HepG2 (cell line): ENCODE measurements around the gene ZCCHC24. TPM values are rescaled to one million over a fixed set of nuclear protein-coding genes. Genes with fewer than 3 reads are reported as not detected.

Experiments
- ARID4A ChIP-seq: sonication (generic); formaldehyde crosslinking; IDR thresholded peaks from 2 replicates; pipeline ENCODE4 v1.5.0; 2020; ENCODE audit warnings: mild to moderate bottlenecking, missing genetic modification reagents, borderline replicate concordance
- ATF2 ChIP-seq: sonication (generic); formaldehyde crosslinking; IDR thresholded peaks from 2 replicates; pipeline ENCODE4 v1.4.0; 2020; ENCODE audit warnings: missing genetic modification reagents
- ELF3 ChIP-seq: IDR thresholded peaks from 2 replicates; pipeline ENCODE4 v1.6.1; 2016; ENCODE audit warnings: missing genetic modification reagents, missing compliant biosample characterization
- HMG20A ChIP-seq: IDR thresholded peaks from 2 replicates; pipeline ENCODE4 v1.6.1; 2016; ENCODE audit warnings: borderline replicate concordance
- HMGXB3 ChIP-seq: sonication (generic); formaldehyde crosslinking; IDR thresholded peaks from 2 replicates; pipeline ENCODE4 v1.4.0; 2020; ENCODE audit warnings: missing genetic modification reagents, borderline replicate concordance
- MTA3 ChIP-seq: sonication (generic); formaldehyde crosslinking; IDR thresholded peaks from 2 replicates; pipeline ENCODE4 v1.4.0; 2020; ENCODE audit warnings: missing genetic modification reagents
- NCOA5 ChIP-seq: sonication (generic); formaldehyde crosslinking; IDR thresholded peaks from 2 replicates; pipeline ENCODE4 v1.4.0; 2020; ENCODE audit warnings: missing genetic modification reagents
- PITX1 ChIP-seq: sonication (generic); formaldehyde crosslinking; IDR thresholded peaks from 2 replicates; pipeline ENCODE4 v1.5.1; 2020; ENCODE audit warnings: mild to moderate bottlenecking, missing genetic modification reagents
- RARA ChIP-seq: IDR thresholded peaks from 2 replicates; pipeline ENCODE4 v1.6.1; 2016; ENCODE audit warnings: missing genetic modification reagents, missing compliant biosample characterization
- SNAPC2 ChIP-seq: sonication (generic); formaldehyde crosslinking; IDR thresholded peaks from 2 replicates; pipeline ENCODE4 v1.8.1; 2022; ENCODE audit warnings: mild to moderate bottlenecking, missing genetic modification reagents
- TMF1 ChIP-seq: sonication (generic); formaldehyde crosslinking; IDR thresholded peaks from 2 replicates; pipeline ENCODE4 v1.8.1; 2022; ENCODE audit warnings: low read depth, missing genetic modification reagents
- ZBTB2 ChIP-seq: sonication (generic); formaldehyde crosslinking; IDR thresholded peaks from 2 replicates; pipeline ENCODE4 v1.8.0; 2022; ENCODE audit warnings: low read depth, missing genetic modification reagents
- ZBTB26 ChIP-seq: IDR thresholded peaks from 2 replicates; pipeline ENCODE4 v1.6.1; 2016; ENCODE audit warnings: missing compliant biosample characterization, missing genetic modification reagents, borderline replicate concordance
- ZNF230 ChIP-seq: sonication (generic); formaldehyde crosslinking; IDR thresholded peaks from 2 replicates; pipeline ENCODE4 v1.4.0; 2020; ENCODE audit warnings: mild to moderate bottlenecking, missing genetic modification reagents
- ZNF615 ChIP-seq: sonication (generic); formaldehyde crosslinking; IDR thresholded peaks from 2 replicates; pipeline ENCODE4 v1.5.0; 2020; ENCODE audit warnings: mild to moderate bottlenecking, missing genetic modification reagents, borderline replicate concordance
- ZNF737 ChIP-seq: sonication (generic); formaldehyde crosslinking; IDR thresholded peaks from 2 replicates; pipeline ENCODE4 v1.5.0; 2020; ENCODE audit warnings: missing genetic modification reagents, mild to moderate bottlenecking, borderline replicate concordance
- polyA plus RNA-seq, 8 experiments: library from polyadenylated mRNA; depleted of rRNA in 3 of 8; stranded (reverse) in 7 of 8; unstranded in 1 of 8; fragments of >200 nt; fragmentation: Illumina TruSeq in 4 of 8; extraction: Trizol in 4 of 8; gene quantifications; 2 replicates each; pipeline versions ENCODE4 v1.2.1 to v1.2.3, GENCODE V29; 2011 to 2016; ENCODE audit warnings: low read depth in 4 of 8, missing spikeins in 1 of 8, mixed read lengths in 1 of 8; ENCODE audit not compliant: insufficient read depth in 1 of 8
- total RNA-seq, 5 experiments: library from RNA; depleted of rRNA; stranded (reverse); fragments of >200 nt; fragmentation: Illumina TruSeq; extraction: Trizol; gene quantifications; 2 replicates each; pipeline ENCODE4 v1.2.3, GENCODE V29; 2016; ENCODE audit warnings: low read depth in 1 of 5

ZCCHC24 gene
- total and polyA plus RNA-seq, 2 of the 13 experiments (the other 11 are each of a cell fraction or from before 2014, with no cell fraction given): 3.1 to 7.9 TPM

- TF ChIP-seq ARID4A (CRISPR knock-in tag) (0 out of 2 replicates have a peak, but pooled peaks have one; percentile 34), HMG20A (CRISPR knock-in tag) (no peak), ZNF737 (CRISPR knock-in tag) (no peak), PITX1 (no peak), HMGXB3 (CRISPR knock-in tag) (peak; percentile 98), SNAPC2 (CRISPR knock-in tag) (peak; percentile 63; the same call in 1 of the 2 replicates), ZNF230 (no peak), ZNF615 (CRISPR knock-in tag) (no peak), ZBTB26 (CRISPR knock-in tag) (no peak), ATF2 (CRISPR knock-in tag) (no peak), TMF1 (CRISPR knock-in tag) (no peak), ELF3 (no peak), RARA (CRISPR knock-in tag) (no peak), MTA3 (CRISPR knock-in tag) (no peak), ZBTB2 (no peak), NCOA5 (CRISPR knock-in tag) (no peak)
Measured at GRCh38 chr10:79445161-79445976, at the start of gene ZCCHC24 (continued).
